CD4-positive, alpha-beta T cell treated with Interleukin-21 for 1 hour (primary cell): Measurements from ENCODE around the gene IGFN1.
"Not testable (repeated sequence)": the region's sequence is repeated elsewhere in the genome, so short reads cannot be mapped to it uniquely, and the experiment has no call there.

Experiments used
- DNase-seq: peaks from one replicate; pipeline ENCODE4 v3.0.0-alpha.2; 2020

Gene IGFN1

GRCh38 chr1:201251851-201252430, 61.3 kb downstream of the IGFN1 start:
- no peak for DNase-seq

GRCh38 chr1:201252944-201253371, 62.3 kb downstream of the IGFN1 start:
- DNase-seq = no peak

GRCh38 chr1:201253411-201253810, 62.8 kb downstream of the IGFN1 start:
- no peak for DNase-seq

GRCh38 chr1:201253906-201254624, 63.4 kb downstream of the IGFN1 start:
- no peak for DNase-seq

GRCh38 chr1:201254625-201255478, 64.2 kb downstream of the IGFN1 start:
- peak; percentile 45 for DNase-seq

- DNase-seq = no peak
Measured at GRCh38 chr1:201255479-201256362, 65.1 kb downstream of the IGFN1 start.

GRCh38 chr1:201258132-201258531, 67.5 kb downstream of the IGFN1 start:
- not testable (repeated sequence) for DNase-seq

- no peak for DNase-seq
Measured at GRCh38 chr1:201258763-201259230, 68.2 kb downstream of the IGFN1 start.

GRCh38 chr1:201259476-201260235, 69.0 kb downstream of the IGFN1 start:
- no peak for DNase-seq

GRCh38 chr1:201260236-201260590, 69.6 kb downstream of the IGFN1 start:
- no peak for DNase-seq

- DNase-seq = no peak
Measured at GRCh38 chr1:201260648-201261311, 70.2 kb downstream of the IGFN1 start.

GRCh38 chr1:201261771-201262547, 71.3 kb downstream of the IGFN1 start:
- DNase-seq = no peak

- DNase-seq = no peak
Measured at GRCh38 chr1:201262963-201263608, 72.5 kb downstream of the IGFN1 start.

GRCh38 chr1:201264072-201264471, 73.4 kb downstream of the IGFN1 start:
- DNase-seq = no peak

- DNase-seq = no peak
Measured at GRCh38 chr1:201264554-201264953, 73.9 kb downstream of the IGFN1 start.

- no peak for DNase-seq
Measured at GRCh38 chr1:201265756-201266155, 75.1 kb downstream of the IGFN1 start.

- no peak for DNase-seq
Measured at GRCh38 chr1:201266276-201266675, 75.7 kb downstream of the IGFN1 start.

- no peak for DNase-seq
Measured at GRCh38 chr1:201266774-201267173, 76.2 kb downstream of the IGFN1 start.

GRCh38 chr1:201267481-201268229, 77.0 kb downstream of the IGFN1 start:
- no peak for DNase-seq
